Stomach (tissue), 4 donors: ENCODE results near the gene PKP4.

ENCODE experiments used
- EP300 ChIP-seq: sonication (generic); formaldehyde crosslinking; IDR thresholded peaks from one replicate; pipeline ENCODE4 v1.6.1; 2017; ENCODE audit warnings: antibody characterized with exemption
- POLR2AphosphoS5 ChIP-seq, 3 donors: sonication (generic); formaldehyde crosslinking; IDR thresholded peaks; one replicate each; pipeline ENCODE4 v1.6.1; 2016; ENCODE audit warnings: antibody characterized with exemption in 3 of 3
- TF ChIP-seq, protein P1 (sequence below), 7 experiments: fragments of 450-650 bp in 4 of 7; fragments of 200-600 bp in 3 of 7; sonication (generic) in 3 of 7; IDR thresholded peaks; one replicate each; pipeline ENCODE4 v1.5.1; 2016 to 2019; ENCODE audit warnings: antibody characterized with exemption in 7 of 7, control low read depth in 2 of 7, mild to moderate bottlenecking in 1 of 7

DNA sequence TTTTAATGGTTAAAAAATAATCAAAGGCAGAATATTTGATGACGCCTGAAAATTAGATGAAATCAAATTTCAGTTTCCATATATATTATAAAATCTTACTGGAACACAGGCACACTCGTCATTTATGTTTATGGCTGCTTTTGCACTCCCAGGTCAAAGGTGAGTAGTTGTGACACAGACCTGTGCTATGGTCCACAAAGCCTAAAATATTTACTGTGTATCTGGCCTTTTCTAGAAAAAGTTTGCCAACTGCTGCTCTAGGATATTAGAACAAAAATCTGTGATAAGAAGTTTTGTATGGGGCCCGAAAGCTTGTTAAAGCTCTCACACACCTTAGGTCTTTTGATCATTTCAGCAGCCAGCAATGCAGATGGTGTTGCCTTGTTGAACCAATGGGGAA lies 104.3 kb downstream of the PKP4 start:
- TF ChIP-seq EP300 (no peak), POLR2AphosphoS5 (IDR thresholded peaks at IDR 0.05) (no peak)
- TF ChIP-seq, protein P1, sequence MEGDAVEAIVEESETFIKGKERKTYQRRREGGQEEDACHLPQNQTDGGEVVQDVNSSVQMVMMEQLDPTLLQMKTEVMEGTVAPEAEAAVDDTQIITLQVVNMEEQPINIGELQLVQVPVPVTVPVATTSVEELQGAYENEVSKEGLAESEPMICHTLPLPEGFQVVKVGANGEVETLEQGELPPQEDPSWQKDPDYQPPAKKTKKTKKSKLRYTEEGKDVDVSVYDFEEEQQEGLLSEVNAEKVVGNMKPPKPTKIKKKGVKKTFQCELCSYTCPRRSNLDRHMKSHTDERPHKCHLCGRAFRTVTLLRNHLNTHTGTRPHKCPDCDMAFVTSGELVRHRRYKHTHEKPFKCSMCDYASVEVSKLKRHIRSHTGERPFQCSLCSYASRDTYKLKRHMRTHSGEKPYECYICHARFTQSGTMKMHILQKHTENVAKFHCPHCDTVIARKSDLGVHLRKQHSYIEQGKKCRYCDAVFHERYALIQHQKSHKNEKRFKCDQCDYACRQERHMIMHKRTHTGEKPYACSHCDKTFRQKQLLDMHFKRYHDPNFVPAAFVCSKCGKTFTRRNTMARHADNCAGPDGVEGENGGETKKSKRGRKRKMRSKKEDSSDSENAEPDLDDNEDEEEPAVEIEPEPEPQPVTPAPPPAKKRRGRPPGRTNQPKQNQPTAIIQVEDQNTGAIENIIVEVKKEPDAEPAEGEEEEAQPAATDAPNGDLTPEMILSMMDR (IDR thresholded peaks at IDR 0.05): no peak
